ENCODE measurements around the gene OTOS.
A peak's percentile ranks its signal among the peaks of the same experiment; 100 is the strongest.

The OTOS gene

DNA sequence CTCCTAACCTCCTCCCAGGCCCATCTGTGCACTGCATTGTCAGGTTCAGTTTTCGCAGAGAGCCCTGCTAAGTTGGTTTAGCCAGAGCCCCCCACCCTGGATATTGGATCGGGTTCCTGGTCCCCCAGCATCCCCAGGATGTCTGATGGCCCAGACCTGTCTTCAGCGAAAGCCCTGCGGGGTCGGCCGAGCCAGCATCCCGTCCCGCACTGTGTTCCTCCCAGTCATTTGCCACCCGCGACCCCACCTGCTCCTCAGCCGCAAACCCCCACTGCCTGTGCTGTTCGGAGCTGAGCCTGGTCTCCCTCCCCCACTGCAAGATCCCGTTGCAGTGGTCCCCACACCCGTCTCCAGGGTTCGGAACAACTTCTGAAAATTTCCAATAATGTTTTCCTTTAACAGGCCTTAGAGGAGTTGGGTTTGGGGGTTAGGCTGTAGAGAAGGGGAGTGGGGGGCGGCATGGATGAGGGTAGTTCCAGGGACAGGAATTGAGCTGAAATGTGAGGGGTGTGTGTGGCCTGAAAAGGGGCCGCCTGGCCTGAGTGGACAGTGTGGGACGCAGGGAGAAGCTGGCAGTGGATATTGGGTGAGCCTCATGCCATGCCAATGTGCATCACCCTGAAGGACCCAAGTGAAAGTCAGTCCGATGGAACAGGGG, 2.7 kb downstream of the OTOS start:
- no peaks in the 10 kb centered on the region for H3K9me3 ChIP-seq (ENCODE audit: control insufficient read depth in 1 of 2, low read length in 2 of 2)
- H3K36me3 ChIP-seq (ENCODE audit: control insufficient read depth in 1 of 2, insufficient read depth in 2 of 2, low read length in 2 of 2): peaks cover 4 to 10% of the 10 kb centered on the region in 2 donors
- H3K4me3 ChIP-seq (ENCODE audit: low read depth in 1 of 2, low read length in 2 of 2): no peak overlapping the region
- no peak overlapping the region for H3K9ac ChIP-seq (ENCODE audit: low read depth in 1 of 2, low read length in 2 of 2)
- peaks cover 11 to 14% of the 10 kb centered on the region in 2 donors for H3K4me1 ChIP-seq (ENCODE audit: control insufficient read depth in 1 of 2, insufficient read depth in 2 of 2, low read length in 2 of 2)
- H3K27me3 ChIP-seq (ENCODE audit: control insufficient read depth in 1 of 2, insufficient read depth in 2 of 2, low read length in 2 of 2): no peaks in the 10 kb centered on the region
- H3K27ac ChIP-seq (ENCODE audit: low read depth, low read length): no peak overlapping the region

DNA sequence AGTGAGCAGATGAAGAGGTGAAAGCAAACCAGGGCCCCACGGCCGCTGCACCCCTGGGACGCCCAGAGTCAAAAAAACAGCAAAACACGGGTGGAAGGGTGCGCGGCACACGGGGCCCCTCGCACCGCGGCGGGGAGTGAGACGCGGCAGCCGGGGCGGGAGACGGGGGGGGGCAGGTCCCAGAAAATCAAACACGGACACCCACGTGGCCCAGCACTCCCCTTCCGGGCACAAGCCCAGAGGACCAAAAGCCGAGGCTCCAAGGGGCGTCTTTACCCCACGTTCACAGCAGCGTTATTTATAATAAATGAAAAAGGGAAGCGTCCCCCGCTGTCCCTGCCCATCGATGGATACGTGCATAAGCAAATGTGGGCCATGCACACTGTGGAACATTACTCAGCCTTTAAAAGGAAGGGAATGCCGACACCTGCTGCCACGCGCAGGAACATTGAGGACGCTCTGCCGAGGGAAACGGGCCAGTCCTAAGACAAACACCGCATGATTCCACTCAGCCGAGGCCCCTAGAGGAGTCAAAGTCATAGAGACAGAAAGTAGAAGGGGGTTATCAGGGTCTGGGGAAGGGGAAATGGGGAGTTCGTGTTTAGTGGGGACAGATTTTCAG, 3.7 kb downstream of the OTOS start:
- Histone ChIP-seq H3K36me3 (ENCODE audit: control insufficient read depth in 1 of 2, insufficient read depth in 2 of 2, low read length in 2 of 2) (peaks cover 13 to 20% of the 10 kb centered on the region in 2 donors), H3K4me3 (ENCODE audit: low read depth in 1 of 2, low read length in 2 of 2) (peak overlapping the region; percentile 89 to 97), H3K27me3 (ENCODE audit: control insufficient read depth in 1 of 2, insufficient read depth in 2 of 2, low read length in 2 of 2) (no peaks in the 10 kb centered on the region), H3K27ac (ENCODE audit: low read depth, low read length) (no peak overlapping the region), H3K9ac (ENCODE audit: low read depth in 1 of 2, low read length in 2 of 2) (peak overlapping the region; percentile 59 to 64), H3K9me3 (ENCODE audit: control insufficient read depth in 1 of 2, low read length in 2 of 2) (no peaks in the 10 kb centered on the region), H3K4me1 (ENCODE audit: control insufficient read depth in 1 of 2, insufficient read depth in 2 of 2, low read length in 2 of 2) (peaks cover 11 to 14% of the 10 kb centered on the region in 2 donors)

DNA sequence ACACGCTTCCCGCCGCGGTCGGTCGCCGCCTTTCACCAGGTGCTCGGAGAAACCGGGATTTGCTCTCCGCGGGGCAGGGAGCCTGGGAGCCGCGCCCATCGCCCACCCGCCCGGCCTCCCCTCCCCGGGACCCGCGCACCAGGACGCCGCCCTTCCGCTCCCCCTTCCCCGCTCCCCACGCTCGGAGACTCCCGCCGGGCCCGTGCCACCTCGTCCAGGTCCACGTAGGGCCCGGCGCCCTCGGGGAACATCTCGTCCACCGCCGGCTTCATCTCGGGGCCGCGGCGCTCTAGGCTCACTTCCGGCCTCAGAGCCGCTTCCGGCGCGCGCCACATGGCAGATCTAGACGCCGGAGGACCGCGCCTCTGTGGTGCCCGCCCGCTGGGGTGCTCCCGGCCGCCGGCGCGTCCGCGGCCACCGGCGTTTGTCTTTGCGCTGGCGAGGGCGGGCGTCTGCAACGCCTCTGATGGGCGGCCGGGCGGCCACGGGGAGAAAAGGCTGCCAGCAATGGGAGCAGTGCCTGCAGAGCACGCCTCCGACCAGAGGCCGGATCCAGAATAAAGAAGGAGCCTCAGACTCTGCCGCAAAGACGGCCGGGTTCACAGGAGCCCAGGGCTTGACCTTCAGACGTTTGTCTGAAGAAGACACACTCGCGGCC, 4.3 kb downstream of the OTOS start, which contains the start of gene COPS9:
TSS of gene COPS9 (minus strand) at position 293 of the 658 bp plus-strand sequence. CDS start at position 272, 21 bp downstream.
- H3K36me3 ChIP-seq (ENCODE audit: control insufficient read depth in 1 of 2, insufficient read depth in 2 of 2, low read length in 2 of 2): peaks cover 17 to 26% of the 10 kb centered on the region in 2 donors
- H3K9me3 ChIP-seq (ENCODE audit: control insufficient read depth in 1 of 2, low read length in 2 of 2): no peaks in the 10 kb centered on the region
- H3K4me1 ChIP-seq (ENCODE audit: control insufficient read depth in 1 of 2, insufficient read depth in 2 of 2, low read length in 2 of 2): peaks cover 11 to 14% of the 10 kb centered on the region in 2 donors
- H3K27me3 ChIP-seq (ENCODE audit: control insufficient read depth in 1 of 2, insufficient read depth in 2 of 2, low read length in 2 of 2): no peaks in the 10 kb centered on the region
- H3K27ac ChIP-seq (ENCODE audit: low read depth, low read length): no peak within 1 kb of the TSS
- peak within 1 kb of the TSS; percentile 89 to 90 for H3K9ac ChIP-seq (ENCODE audit: low read depth in 1 of 2, low read length in 2 of 2)
- peak within 1 kb of the TSS; percentile 89 to 97 for H3K4me3 ChIP-seq (ENCODE audit: low read depth in 1 of 2, low read length in 2 of 2)

DNA sequence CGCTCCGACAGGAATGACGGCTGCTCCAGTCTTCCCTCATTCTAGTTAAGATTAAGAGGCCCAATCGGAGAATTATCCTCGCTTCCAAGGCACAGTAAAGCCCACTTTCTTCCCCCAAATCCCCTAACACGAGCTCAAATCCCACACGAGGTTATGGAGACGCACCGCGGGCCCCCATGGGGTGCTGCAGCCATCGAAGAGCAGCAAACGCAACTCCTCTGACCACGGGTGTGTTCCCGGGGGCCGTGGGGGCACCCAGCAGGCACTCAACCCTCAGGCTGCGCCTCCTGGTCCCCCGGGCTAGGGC, 4.8 kb downstream of the OTOS start:
- peak overlapping the region; percentile 89 to 90 for H3K9ac ChIP-seq (ENCODE audit: low read depth in 1 of 2, low read length in 2 of 2)
- H3K4me1 ChIP-seq (ENCODE audit: control insufficient read depth in 1 of 2, insufficient read depth in 2 of 2, low read length in 2 of 2): peaks cover 11 to 14% of the 10 kb centered on the region in 2 donors
- no peak overlapping the region for H3K27ac ChIP-seq (ENCODE audit: low read depth, low read length)
- no peaks in the 10 kb centered on the region for H3K27me3 ChIP-seq (ENCODE audit: control insufficient read depth in 1 of 2, insufficient read depth in 2 of 2, low read length in 2 of 2)
- H3K36me3 ChIP-seq (ENCODE audit: control insufficient read depth in 1 of 2, insufficient read depth in 2 of 2, low read length in 2 of 2): peaks cover 19 to 31% of the 10 kb centered on the region in 2 donors
- H3K9me3 ChIP-seq (ENCODE audit: control insufficient read depth in 1 of 2, low read length in 2 of 2): no peaks in the 10 kb centered on the region
- H3K4me3 ChIP-seq (ENCODE audit: low read depth in 1 of 2, low read length in 2 of 2): peak overlapping the region; percentile 89 to 97

DNA sequence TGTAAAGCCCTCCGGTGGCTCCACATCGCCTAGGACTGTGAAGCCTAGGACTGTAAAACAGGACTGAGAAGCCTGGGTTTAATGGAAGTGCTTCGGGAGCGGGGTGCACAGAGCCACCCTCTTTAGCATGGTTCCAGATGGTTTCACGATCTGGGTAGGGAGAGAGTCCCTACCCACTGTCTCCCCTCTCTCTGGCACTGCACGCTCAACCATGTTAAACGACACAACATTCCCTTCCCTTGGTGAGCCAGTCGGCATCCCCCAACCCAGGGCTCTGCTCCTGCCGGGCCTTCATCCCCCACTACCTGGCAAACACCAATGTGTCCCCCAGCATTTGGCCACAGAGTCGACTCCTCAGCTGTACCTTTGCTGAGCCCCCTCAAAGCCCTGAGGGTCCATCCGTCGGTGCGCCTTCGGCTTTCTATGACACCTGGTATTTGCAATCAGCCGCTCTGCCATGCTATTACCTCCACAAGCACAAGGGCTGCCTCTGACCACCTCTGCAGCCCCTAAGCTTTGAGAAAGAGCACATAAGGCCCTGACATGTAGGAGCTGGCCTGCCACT, 5.4 kb downstream of the OTOS start:
- Histone ChIP-seq H3K27ac (ENCODE audit: low read depth, low read length) (no peak overlapping the region), H3K4me3 (ENCODE audit: low read depth in 1 of 2, low read length in 2 of 2) (peak overlapping the region; percentile 89 to 97), H3K9ac (ENCODE audit: low read depth in 1 of 2, low read length in 2 of 2) (peak overlapping the region; percentile 89 to 90), H3K27me3 (ENCODE audit: control insufficient read depth in 1 of 2, insufficient read depth in 2 of 2, low read length in 2 of 2) (no peaks in the 10 kb centered on the region), H3K4me1 (ENCODE audit: control insufficient read depth in 1 of 2, insufficient read depth in 2 of 2, low read length in 2 of 2) (peaks cover 11 to 14% of the 10 kb centered on the region in 2 donors), H3K9me3 (ENCODE audit: control insufficient read depth in 1 of 2, low read length in 2 of 2) (no peaks in the 10 kb centered on the region), H3K36me3 (ENCODE audit: control insufficient read depth in 1 of 2, insufficient read depth in 2 of 2, low read length in 2 of 2) (peaks cover 25 to 37% of the 10 kb centered on the region in 2 donors)

DNA sequence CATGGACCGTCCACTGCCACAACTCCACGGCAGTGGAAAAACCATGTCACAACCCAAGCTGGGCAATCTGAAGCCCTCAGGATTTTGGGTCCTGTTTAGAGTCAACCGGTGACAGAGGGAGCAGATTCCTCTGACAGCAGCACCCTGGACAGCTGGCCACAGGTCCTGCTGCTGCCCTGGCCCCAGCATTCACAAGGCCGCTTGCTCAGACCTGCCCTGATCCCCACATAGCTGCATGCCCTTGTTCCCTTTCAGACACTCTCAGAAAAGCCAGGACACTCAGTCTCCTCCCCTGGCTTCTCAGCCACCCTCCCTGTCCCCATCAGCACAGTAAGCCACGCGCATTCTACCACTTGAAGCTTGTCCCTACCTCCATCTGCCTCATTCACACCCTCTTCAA, 6.0 kb downstream of the OTOS start:
- no peak overlapping the region for H3K9ac ChIP-seq (ENCODE audit: low read depth in 1 of 2, low read length in 2 of 2)
- no peaks in the 10 kb centered on the region for H3K9me3 ChIP-seq (ENCODE audit: control insufficient read depth in 1 of 2, low read length in 2 of 2)
- H3K4me1 ChIP-seq (ENCODE audit: control insufficient read depth in 1 of 2, insufficient read depth in 2 of 2, low read length in 2 of 2): peaks cover 11 to 14% of the 10 kb centered on the region in 2 donors
- H3K27ac ChIP-seq (ENCODE audit: low read depth, low read length): no peak overlapping the region
- H3K27me3 ChIP-seq (ENCODE audit: control insufficient read depth in 1 of 2, insufficient read depth in 2 of 2, low read length in 2 of 2): no peaks in the 10 kb centered on the region
- H3K4me3 ChIP-seq (ENCODE audit: low read depth in 1 of 2, low read length in 2 of 2): no peak overlapping the region
- H3K36me3 ChIP-seq (ENCODE audit: control insufficient read depth in 1 of 2, insufficient read depth in 2 of 2, low read length in 2 of 2): peaks cover 29 to 43% of the 10 kb centered on the region in 2 donors

DNA sequence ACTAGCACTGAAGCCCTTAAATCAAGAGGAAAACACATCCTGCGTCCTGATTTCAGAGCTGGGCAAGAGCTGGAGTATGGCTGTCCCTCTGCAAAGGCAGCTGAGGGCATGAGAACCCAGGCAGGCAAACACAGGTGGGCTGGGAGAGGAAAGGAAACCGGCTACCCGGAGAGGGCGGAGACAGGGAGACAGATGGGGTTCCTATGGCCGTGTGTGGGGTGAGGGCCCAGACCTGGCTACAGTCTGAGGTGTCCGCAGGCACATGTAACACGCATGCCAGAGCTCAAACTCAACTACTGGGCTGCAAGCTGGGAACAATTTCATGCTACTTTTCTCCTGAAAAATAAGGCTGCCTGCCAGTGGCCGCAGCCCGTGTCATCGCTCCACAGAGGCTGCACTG, 7.1 kb downstream of the OTOS start:
- H3K4me1 ChIP-seq (ENCODE audit: control insufficient read depth in 1 of 2, insufficient read depth in 2 of 2, low read length in 2 of 2): peaks cover 11 to 14% of the 10 kb centered on the region in 2 donors
- no peak overlapping the region for H3K4me3 ChIP-seq (ENCODE audit: low read depth in 1 of 2, low read length in 2 of 2)
- H3K9ac ChIP-seq (ENCODE audit: low read depth in 1 of 2, low read length in 2 of 2): no peak overlapping the region
- peaks cover 32 to 54% of the 10 kb centered on the region in 2 donors for H3K36me3 ChIP-seq (ENCODE audit: control insufficient read depth in 1 of 2, insufficient read depth in 2 of 2, low read length in 2 of 2)
- no peaks in the 10 kb centered on the region for H3K9me3 ChIP-seq (ENCODE audit: control insufficient read depth in 1 of 2, low read length in 2 of 2)
- H3K27me3 ChIP-seq (ENCODE audit: control insufficient read depth in 1 of 2, insufficient read depth in 2 of 2, low read length in 2 of 2): no peaks in the 10 kb centered on the region
- no peak overlapping the region for H3K27ac ChIP-seq (ENCODE audit: low read depth, low read length)

DNA sequence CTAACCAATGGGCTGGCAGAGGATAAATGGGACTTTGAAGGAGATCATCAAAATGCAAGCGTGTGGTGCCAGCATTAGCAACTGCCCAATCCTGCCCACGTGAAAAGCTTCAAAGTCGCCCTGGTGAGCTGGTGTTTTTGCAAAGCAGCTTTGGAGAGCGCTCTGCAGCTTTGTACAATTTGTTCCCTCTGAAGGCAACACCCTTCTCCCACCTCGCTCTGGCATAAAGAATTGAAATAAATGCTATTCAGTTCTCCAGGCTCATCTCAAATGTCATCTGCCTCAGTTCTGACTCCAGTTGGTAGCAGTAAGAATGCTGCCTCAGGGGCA, 7.8 kb downstream of the OTOS start:
- Histone ChIP-seq H3K4me1 (ENCODE audit: control insufficient read depth in 1 of 2, insufficient read depth in 2 of 2, low read length in 2 of 2) (peaks cover 11 to 14% of the 10 kb centered on the region in 2 donors), H3K27ac (ENCODE audit: low read depth, low read length) (no peak overlapping the region), H3K27me3 (ENCODE audit: control insufficient read depth in 1 of 2, insufficient read depth in 2 of 2, low read length in 2 of 2) (no peaks in the 10 kb centered on the region), H3K9me3 (ENCODE audit: control insufficient read depth in 1 of 2, low read length in 2 of 2) (no peaks in the 10 kb centered on the region), H3K4me3 (ENCODE audit: low read depth in 1 of 2, low read length in 2 of 2) (no peak overlapping the region), H3K9ac (ENCODE audit: low read depth in 1 of 2, low read length in 2 of 2) (no peak overlapping the region), H3K36me3 (ENCODE audit: control insufficient read depth in 1 of 2, insufficient read depth in 2 of 2, low read length in 2 of 2) (peaks cover 39 to 61% of the 10 kb centered on the region in 2 donors)

DNA sequence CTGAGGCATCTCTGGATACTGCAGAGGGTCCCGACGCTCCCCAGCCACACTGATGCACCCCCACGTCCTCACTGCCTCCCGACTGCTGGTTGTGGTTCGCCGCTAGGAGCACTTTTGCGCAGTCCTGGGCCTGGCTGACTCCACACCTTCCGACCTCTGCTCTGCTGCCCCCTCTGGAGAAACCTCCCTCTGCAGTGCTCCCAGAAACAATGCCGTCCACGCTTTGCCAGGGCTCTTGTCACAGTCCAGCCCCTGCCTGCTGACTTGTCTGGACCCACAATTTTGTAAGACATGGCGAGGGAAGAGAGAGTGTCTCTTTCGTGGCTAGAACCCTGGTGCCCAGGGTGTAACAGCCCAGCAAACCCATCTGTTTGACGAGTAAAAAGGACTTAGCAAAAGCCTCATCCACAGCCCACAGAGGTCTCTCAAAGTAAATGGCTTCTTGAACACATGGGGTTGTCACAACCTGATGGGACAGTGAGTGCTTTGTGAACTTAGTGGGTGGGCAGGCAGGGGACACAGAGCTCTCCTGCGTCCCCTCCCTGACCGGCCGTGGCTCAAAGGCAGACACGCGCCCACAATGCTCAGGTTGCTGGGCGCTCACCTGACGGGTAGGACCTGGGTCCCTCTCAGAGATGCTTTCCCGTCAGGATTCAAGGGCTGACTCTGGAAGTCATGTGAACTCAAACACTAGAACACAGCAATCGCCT, 8.4 kb downstream of the OTOS start:
- Histone ChIP-seq H3K9me3 (ENCODE audit: control insufficient read depth in 1 of 2, low read length in 2 of 2) (no peaks in the 10 kb centered on the region), H3K9ac (ENCODE audit: low read depth in 1 of 2, low read length in 2 of 2) (no peak overlapping the region), H3K36me3 (ENCODE audit: control insufficient read depth in 1 of 2, insufficient read depth in 2 of 2, low read length in 2 of 2) (peaks cover 40 to 66% of the 10 kb centered on the region in 2 donors), H3K27ac (ENCODE audit: low read depth, low read length) (no peak overlapping the region), H3K27me3 (ENCODE audit: control insufficient read depth in 1 of 2, insufficient read depth in 2 of 2, low read length in 2 of 2) (no peaks in the 10 kb centered on the region), H3K4me1 (ENCODE audit: control insufficient read depth in 1 of 2, insufficient read depth in 2 of 2, low read length in 2 of 2) (peaks cover 11 to 14% of the 10 kb centered on the region in 2 donors), H3K4me3 (ENCODE audit: low read depth in 1 of 2, low read length in 2 of 2) (no peak overlapping the region)

All from duodenal mucosa (tissue), 2 donors.